ENCODE measurements around the gene KRT86.

DNA sequence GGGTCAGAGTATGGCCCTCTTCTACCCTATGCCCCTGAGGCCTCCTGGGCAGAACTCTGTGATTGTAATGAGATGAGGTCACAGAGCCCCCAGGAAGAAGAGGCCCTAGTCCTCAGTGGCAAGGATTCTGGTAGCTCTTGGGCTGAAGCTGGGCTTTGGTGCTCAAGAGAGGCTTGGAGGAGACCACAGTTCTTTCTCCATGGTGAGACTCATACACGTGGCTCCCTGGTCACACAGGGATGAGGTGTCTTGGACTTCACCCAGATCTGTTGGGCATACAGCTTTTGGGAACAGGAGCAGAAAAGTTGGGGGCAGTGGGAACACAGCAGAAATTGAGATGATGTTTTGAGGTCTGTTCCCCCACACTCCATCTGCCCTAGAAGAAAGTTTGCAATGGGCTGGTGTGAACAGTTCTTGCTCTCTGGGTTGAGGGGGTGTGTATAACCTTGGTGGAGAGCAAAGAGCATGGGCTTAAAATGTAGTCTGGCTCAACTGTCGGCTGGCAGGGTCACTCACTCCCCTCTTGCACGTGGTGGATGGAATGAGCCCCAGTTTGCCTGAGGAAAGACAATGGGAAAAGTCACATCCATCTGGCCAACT, at the start of gene KRT86:
- TF ChIP-seq EZH2 (IDR thresholded peaks at IDR 0.05; ENCODE audit: insufficient read depth, poor library complexity, severe bottlenecking) (no peak), EZH2phosphoT487 (IDR thresholded peaks at IDR 0.05; ENCODE audit: insufficient read depth, low read depth) (no peak)
